ENCODE measurements around the gene TMEM97.
A peak's percentile ranks its signal among the peaks of the same experiment; 100 is the strongest.

Gene TMEM97

GRCh38 chr17:28367641-28368305 lies 48.8 kb downstream of the TMEM97 start:
- DNase-seq = no peak

- no peak for DNase-seq
These were observed 49.4 kb downstream of the TMEM97 start for GRCh38 chr17:28368306-28368831.

- no peak for DNase-seq
These were observed 50.1 kb downstream of the TMEM97 start for GRCh38 chr17:28368915-28369683.

- DNase-seq = no peak
These were observed 50.7 kb downstream of the TMEM97 start for GRCh38 chr17:28369684-28370034.

- no peak for DNase-seq
These were observed 51.2 kb downstream of the TMEM97 start, which contains the start of gene VTN for GRCh38 chr17:28370035-28370743. TSS of gene VTN (minus strand) at chr17:28370307. CDS start at chr17:28370203, 104 bp downstream.

- no peak for DNase-seq
These were observed 51.7 kb downstream of the TMEM97 start for GRCh38 chr17:28370744-28371103.

GRCh38 chr17:28371245-28372202 lies 52.5 kb downstream of the TMEM97 start, which contains the start of gene SARM1:
TSS of gene SARM1 (plus strand) at chr17:28371694. CDS start at chr17:28372033, 339 bp downstream.
- DNase-seq = peak; percentile 86

GRCh38 chr17:28372203-28372944 lies 53.4 kb downstream of the TMEM97 start:
- peak; percentile 43 for DNase-seq

GRCh38 chr17:28372945-28373274 lies 53.9 kb downstream of the TMEM97 start:
- no peak for DNase-seq
